ENCODE results near the gene CXXC1.
"Not testable (repeated sequence)": the region's sequence is repeated elsewhere in the genome, so short reads cannot be mapped to it uniquely, and the experiment has no call there.

The CXXC1 gene

GRCh38 chr18:50273203-50274043, 14.1 kb downstream of the CXXC1 start:
- DNase-seq, result no peak

- DNase-seq, result no peak
Observed at GRCh38 chr18:50272568-50272967, 14.9 kb downstream of the CXXC1 start.

- DNase-seq, result peak; percentile 85
Observed at GRCh38 chr18:50268022-50268747, 19.3 kb downstream of the CXXC1 start.

GRCh38 chr18:50266248-50266704, 21.2 kb downstream of the CXXC1 start, which contains the start of gene CFAP53:
TSS of gene CFAP53 (minus strand) at chr18:50266495. CDS start at chr18:50266404, 91 bp downstream.
- peak; percentile 94 for DNase-seq

- DNase-seq, result no peak
Observed at GRCh38 chr18:50262977-50263376, 24.5 kb downstream of the CXXC1 start.

- DNase-seq, result no peak
Observed at GRCh38 chr18:50250935-50251334, 36.6 kb downstream of the CXXC1 start.

- no peak for DNase-seq
Observed at GRCh38 chr18:50249576-50249975, 37.9 kb downstream of the CXXC1 start.

- no peak for DNase-seq
Observed at GRCh38 chr18:50247561-50247960, 39.9 kb downstream of the CXXC1 start.

- DNase-seq, result not testable (repeated sequence)
Observed at GRCh38 chr18:50241768-50242167, 45.7 kb downstream of the CXXC1 start.

- DNase-seq, result no peak
Observed at GRCh38 chr18:50240080-50240563, 47.4 kb downstream of the CXXC1 start.

GRCh38 chr18:50232419-50232818, 55.1 kb downstream of the CXXC1 start:
- DNase-seq, result no peak
